Middle frontal gyrus (tissue), 1 donor: ENCODE data around the gene TTBK1.

Source experiments
- DNase-seq: peaks from one replicate; pipeline ENCODE4 v3.0.0-alpha.2; 2015; ENCODE audit warnings: low spot score; ENCODE audit errors: extremely low spot score

The TTBK1 gene

DNA sequence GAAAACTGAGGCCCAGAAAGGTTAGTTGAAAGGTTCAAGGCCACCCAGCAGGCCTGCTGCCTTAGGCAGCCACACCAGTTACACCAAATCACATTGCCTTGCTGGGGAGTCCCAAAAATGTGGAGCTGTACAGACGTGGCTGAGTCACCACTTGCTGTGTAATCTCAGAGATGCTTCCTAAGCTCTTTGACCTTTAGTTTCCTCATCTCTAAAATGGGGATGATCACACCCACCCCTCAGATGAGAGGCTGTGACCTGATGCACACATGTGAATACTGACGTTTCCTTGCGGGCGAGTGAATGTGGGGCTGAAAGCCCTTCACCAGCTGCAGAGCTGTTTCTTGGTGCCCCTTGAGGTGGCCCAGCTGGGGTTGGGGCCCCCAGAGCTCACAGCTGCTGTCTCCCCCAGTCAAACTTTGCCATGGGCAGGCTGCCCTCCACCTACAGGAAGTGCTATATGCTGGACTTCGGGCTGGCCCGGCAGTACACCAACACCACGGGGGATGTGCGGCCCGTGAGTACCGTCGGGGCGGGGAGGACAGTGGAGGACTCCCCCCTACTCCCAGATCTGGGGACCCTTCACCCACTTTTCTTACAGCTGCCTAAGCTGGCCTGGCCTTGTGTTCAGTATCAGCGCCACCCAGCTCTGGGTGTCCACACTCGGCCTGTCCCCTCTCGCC, 11.0 kb downstream of the TTBK1 start:
- DNase-seq: no peak

DNA sequence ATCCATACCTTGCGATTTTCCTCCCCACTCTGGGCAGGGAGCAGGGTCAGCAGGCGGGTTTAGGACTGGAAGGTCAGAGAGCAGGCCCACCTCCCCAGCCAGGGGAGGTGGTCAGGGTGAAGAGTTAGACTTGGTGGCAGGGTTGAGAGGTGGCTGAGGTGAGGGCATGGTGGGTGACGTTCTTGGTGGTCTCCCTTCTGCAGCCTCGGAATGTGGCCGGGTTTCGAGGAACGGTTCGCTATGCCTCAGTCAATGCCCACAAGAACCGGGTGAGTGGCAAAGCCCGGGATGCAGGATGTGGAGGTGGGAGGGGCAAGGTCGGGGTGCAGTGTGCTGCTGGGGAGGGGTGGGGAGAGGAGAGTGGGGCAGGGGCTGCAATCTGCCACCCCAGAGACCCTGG, 11.6 kb downstream of the TTBK1 start:
- no peak for DNase-seq

DNA sequence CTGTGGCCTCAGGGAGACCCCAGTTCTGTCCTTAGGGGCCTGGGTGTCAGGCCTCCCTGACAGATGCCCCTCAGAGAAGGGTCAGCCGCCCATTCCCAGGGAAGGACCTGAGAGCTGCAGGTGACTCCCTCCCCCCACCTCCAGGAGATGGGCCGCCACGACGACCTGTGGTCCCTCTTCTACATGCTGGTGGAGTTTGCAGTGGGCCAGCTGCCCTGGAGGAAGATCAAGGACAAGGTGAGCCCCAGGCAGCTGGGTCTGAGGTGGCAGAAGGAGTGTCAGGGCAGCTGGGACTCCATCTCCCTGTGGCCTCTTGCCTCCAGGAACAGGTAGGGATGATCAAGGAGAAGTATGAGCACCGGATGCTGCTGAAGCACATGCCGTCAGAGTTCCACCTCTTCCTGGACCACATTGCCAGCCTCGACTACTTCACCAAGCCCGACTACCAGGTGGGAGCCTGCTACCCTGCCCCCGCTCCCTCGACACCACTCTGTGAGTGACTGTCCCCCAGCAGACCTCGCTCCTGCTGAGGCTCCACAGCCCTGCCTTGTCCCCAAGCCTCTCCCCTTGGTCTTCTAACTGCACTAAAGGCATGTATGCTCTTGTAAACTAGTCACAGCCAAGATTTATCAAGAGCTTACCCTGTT, 12.2 kb downstream of the TTBK1 start:
- no peak for DNase-seq

DNA sequence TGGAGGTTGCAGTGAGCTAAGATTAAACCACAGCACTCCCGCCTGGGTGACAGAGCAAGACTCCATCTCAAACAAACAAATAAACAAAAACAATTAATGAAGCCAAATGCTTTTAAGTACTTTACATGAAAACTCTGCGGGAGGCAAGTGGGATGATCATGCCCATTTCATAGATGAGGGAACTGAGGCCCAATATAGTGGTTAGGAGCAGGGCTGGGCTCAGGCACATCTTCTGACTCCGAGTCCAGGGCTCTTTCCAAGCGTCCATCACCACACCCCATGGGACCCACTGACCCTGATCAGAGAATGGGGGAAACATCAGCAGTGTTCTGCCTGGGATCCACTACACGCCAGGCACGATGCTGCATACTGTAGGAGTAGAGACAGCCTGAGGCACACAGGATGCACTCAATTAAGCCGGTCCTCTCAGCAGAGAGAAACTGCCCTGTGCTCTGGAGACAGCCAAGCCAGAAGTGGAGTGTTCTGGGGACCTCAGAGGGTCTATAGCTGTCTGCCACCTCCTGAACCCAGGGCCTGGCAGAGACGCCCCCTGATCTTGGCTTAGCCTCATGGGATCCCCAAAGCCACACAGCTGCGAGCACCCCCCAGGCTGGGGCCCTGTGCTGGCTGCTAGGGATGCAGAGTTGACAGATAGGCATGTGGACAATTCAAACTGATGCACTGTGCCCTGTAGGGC, 13.5 kb downstream of the TTBK1 start:
- DNase-seq: no peak

DNA sequence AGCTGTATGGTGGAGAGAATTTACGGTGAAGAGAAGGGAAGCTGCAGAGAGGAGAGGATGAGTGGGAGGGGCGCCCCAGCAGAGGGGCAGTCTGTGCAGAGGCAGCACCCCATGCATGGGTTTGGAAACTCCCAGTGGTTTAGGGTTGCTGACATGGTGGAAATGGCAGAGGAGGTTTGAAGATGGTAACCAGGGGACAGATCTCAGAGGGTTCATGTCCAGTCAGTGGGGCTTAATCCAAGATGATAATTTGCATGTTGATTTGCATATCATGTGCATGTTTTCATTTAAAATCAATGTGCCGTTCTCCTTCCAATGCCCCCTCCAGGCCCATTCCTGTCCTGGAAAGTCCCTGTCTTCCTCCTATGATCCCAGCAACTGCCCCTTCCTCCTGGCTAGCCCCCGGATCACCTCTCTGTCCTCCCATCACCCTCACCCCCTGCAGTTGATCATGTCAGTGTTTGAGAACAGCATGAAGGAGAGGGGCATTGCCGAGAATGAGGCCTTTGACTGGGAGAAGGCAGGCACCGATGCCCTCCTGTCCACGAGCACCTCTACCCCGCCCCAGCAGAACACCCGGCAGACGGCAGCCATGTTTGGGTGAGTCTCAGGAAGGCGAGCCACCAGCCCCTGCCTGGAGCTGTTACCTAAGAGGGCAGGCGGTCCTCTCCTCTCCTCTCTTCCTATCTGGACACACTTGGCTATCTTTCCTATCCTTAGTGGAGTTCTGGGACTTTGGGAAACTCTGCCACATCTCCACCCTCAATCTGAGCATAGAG, 14.3 kb downstream of the TTBK1 start:
- DNase-seq: no peak

DNA sequence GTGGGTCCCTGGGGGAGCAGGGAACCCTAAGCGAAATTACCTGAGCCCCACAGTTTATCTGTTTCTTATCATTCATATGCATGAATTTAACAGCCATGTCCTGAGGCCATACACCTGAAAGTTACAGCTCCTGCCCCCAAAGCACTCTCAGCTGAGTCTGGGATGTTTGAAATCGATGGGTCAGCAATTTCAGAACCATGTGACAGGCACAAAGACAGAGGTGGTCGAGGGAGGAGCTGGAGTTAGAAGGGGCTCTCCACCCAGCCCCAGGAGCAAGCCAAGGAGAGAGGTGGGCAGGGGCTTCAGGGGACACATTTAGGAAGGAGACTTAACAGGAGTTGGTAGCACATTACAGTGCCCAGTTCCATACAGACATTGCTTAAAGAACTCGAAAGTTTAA, 14.9 kb downstream of the TTBK1 start:
- DNase-seq: no peak

DNA sequence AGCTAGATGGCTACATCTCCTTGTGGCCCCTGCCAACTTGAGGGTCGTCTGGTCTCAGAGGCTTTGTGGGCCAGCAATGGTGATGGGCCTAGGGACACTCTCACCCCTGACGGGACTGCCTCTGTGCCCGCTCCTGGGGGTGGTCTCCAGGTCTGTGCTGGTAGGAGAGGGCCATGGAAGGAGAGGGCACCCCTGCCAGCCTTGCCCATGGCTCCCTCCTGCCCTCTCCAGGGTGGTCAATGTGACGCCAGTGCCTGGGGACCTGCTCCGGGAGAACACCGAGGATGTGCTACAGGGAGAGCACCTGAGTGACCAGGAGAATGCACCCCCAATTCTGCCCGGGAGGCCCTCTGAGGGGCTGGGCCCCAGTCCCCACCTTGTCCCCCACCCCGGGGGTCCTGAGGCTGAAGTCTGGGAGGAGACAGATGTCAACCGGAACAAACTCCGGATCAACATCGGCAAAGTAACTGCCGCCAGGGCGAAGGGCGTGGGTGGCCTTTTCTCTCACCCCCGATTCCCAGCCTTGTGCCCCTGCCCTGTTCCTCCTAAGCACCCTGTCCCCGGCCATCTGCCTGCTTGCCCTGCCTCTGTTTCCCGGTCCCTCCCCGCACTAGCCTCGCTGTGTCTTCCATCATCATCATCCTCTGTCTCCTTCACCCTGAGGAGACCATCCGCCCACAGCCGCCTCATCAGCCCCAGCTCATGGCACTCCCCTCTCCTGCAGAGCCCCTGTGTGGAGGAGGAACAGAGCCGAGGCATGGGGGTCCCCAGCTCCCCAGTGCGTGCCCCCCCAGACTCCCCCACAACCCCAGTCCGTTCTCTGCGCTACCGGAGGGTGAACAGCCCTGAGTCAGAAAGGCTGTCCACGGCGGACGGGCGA, 15.8 kb downstream of the TTBK1 start:
- DNase-seq: no peak

DNA sequence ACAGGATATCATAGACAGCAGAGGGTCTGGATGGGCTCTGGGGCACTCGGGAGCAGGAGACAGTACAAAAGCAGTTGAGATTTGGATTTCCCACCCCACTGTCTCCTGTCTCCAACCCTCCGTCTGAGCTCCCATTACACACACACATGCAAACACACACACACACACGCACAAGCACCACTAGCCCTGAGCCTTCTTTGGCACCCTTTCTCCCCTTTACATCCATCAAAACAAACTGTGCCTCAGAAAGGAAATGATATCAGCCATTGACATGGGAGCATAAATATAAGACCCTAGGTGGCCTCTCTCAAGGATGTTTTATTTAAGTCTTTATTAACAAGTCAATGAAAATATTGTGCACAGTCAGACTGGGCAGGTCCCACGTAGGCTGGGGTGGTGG, 17.5 kb downstream of the TTBK1 start:
- no peak for DNase-seq

DNA sequence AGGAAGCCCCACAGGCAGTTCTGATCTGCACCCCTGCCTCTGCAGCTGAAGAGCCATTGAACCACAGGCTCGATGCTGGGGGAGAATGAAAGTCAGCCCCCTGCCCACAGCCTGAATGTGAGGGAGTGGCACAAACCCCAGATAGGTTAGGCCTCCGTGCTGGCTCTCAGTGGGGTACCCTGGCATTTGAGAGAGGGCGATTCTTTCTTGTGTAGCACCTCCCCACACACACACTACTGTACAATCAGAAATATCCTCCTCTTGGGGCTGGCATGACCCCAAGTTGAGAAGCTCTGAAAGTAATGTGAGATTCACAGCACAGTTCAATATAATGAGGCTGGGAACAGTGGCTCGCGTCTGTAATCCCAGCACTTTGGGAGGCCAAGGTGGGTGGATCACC, 17.9 kb downstream of the TTBK1 start:
- no peak for DNase-seq

DNA sequence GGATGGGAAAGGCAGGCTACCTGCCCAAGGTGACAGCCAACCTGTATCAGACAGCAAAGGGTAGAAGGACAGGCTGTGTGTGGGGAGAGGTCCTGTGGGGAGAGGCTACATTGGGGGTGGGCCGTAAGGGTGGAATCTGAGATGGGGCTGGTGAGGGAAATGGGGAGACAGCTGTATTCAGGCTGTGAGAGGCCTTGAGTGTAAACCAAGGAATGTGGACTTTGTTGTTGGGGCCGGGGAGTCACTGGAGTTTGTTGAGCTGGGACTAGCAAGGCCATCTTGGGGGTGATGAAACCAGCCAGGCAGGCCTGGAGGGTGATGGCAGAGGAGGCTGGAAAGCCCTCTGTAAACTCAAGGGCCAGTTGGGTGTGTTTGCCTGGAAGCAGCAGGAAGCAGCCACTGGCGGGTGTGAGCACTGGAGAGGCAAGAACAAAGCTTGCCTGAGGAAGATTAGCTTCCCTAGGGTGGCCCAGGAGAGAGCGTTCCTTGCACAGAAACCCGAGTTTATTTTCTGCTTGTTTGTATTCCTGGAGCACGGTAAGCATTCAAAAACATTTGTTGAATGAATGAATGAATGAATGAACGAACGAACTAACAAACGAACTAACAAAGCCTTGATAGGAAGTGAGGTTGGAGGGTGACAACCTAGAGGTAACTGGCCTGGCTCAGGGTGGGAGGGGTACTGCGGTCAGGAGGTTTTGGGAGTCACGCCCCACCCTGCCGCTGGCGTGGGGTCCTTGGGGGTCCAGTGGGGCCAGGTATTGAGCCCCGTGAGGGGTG, 18.9 kb downstream of the TTBK1 start:
- no peak for DNase-seq

DNA sequence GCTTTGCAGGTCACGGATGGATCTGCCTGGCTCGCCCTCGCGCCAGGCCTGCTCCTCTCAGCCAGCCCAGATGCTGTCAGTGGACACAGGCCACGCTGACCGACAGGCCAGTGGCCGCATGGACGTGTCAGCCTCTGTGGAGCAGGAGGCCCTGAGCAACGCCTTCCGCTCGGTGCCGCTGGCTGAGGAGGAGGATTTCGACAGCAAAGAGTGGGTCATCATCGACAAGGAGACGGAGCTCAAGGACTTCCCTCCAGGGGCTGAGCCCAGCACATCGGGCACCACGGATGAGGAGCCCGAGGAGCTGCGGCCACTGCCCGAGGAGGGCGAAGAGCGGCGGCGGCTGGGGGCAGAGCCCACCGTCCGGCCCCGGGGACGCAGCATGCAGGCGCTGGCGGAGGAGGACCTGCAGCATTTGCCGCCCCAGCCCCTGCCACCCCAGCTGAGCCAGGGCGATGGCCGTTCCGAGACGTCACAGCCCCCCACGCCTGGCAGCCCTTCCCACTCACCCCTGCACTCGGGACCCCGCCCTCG, 19.6 kb downstream of the TTBK1 start:
- no peak for DNase-seq

DNA sequence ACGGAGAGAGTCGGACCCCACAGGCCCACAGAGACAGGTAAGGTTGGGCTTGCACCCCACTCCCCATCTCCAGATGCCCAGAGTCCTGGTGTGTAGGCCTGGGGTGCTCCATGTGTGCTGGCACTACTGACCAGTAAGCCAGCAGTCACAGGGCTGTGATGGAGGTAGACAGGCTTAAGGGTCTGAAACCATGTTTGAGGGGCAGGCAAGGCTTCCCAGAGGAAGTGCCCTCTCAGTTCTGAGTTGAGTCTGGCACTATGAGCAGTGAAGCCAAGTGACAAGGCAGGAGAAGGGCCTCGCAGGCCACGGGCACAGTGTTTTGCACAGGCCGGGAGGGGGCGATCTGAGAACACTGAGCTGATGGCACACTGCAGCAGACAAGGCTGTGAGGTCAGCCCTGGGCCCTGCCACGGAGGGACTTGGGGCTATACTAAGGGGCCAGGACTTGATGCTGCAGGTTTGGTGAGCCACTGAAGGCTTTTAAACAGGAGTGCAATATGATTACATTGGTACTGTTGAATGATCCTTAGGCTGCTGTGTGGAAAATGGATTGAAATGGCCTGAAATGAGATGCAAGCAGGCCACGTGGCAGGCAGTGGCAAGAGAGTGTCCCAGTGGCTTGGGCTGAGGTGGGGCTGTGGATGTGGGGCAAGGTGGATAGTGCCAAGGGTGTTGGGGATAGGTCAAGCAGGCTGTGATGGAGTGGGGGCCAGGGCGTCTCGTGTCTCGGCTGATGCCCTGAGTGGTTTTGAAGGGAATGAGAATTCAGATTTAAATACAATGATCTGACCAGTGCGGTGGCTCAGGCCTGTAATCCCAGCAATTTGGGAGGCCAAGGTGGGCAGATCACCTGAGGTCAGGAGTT, 20.3 kb downstream of the TTBK1 start:
- DNase-seq: no peak

DNA sequence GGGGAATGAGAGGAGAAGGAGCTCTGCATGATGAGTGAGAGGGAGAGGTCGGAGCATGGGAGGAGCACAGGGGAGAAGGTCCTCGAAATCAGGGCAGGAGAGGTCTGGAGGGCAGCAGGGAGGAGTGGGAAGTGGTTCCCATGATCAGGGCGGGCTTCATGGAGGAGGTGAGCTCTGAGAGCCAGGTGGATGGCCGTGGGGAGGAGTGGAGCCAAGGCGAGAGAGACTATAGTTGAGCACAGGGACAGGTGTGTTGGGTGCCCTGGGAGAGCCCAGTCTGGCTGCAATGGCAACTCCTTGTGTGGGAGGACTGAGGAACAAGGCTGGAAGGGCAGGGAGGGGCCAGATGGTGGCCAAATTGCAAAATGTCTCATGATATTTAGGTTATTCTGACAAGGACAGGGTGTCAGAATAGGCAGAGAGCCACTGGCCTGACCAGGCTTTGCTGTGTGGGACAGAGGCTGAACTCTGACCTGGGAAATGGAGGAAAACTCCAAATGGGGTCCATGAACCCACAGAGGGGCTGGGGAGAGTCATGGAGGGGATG, 21.4 kb downstream of the TTBK1 start:
- DNase-seq: no peak

DNA sequence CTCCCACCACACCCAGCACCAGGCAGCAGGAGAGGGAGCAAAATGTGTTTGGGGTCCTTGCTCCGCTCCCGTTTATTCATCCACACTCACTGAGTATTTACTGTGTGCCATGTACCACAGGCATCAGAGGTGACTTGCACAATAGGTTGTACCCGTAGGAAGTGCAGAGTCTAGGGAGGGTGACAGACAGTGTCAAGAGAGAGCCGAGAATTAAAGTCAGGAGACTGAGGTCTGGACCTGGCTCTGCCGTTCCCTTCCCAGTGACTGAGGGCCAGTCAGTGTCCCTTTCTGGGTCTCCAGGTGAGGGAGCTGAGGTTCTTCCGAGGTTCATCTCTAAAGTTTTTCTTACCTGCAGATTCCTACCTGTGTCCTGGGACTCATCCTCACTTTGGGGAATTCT, 22.3 kb downstream of the TTBK1 start:
- DNase-seq: no peak

DNA sequence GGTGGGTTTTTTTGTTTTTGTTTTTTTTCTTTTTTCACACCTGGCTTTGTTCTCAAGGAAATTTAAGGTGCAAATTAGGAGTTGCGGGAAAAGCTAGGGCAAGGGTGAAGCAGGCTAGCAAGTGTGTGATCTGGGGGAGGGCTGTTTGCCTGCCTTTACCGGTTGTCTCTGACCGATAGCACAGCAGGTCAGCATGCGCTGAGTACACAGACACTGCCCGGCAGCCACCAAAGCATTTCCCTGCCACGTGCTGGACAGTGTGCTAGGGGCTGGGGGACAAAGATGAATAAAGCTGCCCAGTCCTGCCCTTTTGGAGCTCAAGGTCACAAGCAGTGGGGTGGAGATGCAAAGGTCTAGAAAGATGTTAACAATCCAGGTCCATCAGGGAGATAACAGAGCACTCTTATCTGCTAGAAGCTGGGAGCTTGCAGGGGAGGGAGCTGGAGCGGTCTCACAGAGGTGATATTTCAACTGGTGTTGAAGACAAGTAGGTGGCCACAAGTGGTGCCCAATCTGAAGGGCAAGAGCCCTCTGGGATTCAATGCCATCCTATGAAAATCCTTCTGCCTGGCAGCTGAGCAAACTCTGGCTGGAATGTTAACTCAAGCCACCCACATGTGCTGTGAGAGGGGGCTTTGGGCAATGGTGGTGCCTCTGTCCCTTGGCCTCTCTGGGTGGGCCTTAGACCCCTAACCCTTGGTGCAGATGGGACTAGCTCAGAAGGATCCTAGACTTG, 24.5 kb downstream of the TTBK1 start:
- no peak for DNase-seq

DNA sequence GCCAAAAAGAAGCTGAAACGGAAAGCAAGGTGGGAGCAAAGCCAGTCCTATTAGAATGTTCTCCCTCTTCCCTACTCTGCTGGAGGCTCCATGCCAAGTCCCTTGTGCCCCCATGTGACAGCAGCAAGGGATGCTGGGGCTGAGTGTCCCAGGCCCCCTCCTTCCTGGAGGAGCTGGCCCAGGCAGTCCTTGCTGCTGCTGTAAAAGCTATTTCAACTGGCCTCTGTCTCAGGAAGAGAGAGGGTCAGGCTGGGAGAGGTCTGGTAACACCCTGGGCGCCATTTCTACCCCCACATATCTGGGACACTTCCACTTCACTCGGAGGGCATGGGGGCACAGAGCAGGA, 25.0 kb downstream of the TTBK1 start:
- peak; percentile 62 for DNase-seq

DNA sequence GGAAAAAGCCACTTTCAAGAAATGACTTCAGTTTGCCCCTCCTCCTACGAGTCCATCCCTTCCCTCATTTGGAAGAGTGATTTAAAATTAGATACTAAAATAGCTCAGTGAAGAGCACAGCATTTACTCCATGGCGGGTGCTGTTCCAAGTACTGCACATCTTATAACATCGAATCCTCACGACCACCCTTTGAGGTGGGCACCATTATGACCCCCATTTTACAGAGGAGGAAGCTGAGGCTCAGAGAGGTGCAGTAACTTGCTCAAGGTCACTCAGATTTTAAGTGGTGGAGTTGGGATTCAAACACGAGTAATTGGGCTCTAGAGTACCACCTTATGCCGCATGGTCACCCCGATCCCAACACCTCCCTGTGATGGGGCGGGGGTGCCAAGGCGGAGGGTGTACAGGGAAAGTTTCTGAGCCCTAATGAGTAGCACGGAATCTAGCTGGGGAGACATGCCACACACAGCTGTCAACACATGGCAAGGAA, 25.5 kb downstream of the TTBK1 start:
- no peak for DNase-seq
